GM12891 (cell line): ENCODE results near the gene KY.

Experiments
- POLR2A ChIP-seq: IDR thresholded peaks from 2 replicates; pipeline ENCODE4 v1.6.1; 2011; ENCODE audit warnings: low read depth, low read length, control low read depth
- POLR2AphosphoS5 ChIP-seq: IDR thresholded peaks from 2 replicates; pipeline ENCODE4 v1.6.1; 2011; ENCODE audit warnings: low read depth, low read length, control low read depth
- POU2F2 ChIP-seq: IDR thresholded peaks from 2 replicates; pipeline ENCODE4 v1.6.1; 2011; ENCODE audit warnings: low read depth, mild to moderate bottlenecking, control low read depth, low read length, moderate library complexity
- SPI1 ChIP-seq: IDR thresholded peaks from 2 replicates; pipeline ENCODE4 v1.6.1; 2011; ENCODE audit warnings: low read depth, low read length, control low read depth
- TAF1 ChIP-seq: IDR thresholded peaks from 2 replicates; pipeline ENCODE4 v1.6.1; 2011; ENCODE audit warnings: low read depth, low read length, control low read depth

- TF ChIP-seq POLR2A (no peak), POLR2AphosphoS5 (no peak), TAF1 (no peak), SPI1 (no peak), POU2F2 (no peak)
Measured at GRCh38 chr3:134647902-134648760, 2.7 kb downstream of the KY start.
